HCT116 (cell line): Measurements from ENCODE around the gene STK38L. TPM values are rescaled to one million over a fixed set of nuclear protein-coding genes. Genes with fewer than 3 reads are reported as not detected.

Source experiments
- ATAC-seq: fragments of 200-7000 bp; cut with Tn5 transposase; 2 replicates; pipeline ENCODE4 v1.9.1; 2020; ENCODE audit warnings: mild to moderate bottlenecking, moderate library complexity
- BruUV-seq: library from RNA; stranded (reverse); fragments of 400-500 nt; replicated peaks from 2 replicates; lab custom pipeline; 2021; lab: Mats Ljungman, UMichigan
- CTCF ChIA-PET: fragments of 300-600 bp; sonication (Branson Sonifier 250); formaldehyde crosslinking; loops from one replicate; lab custom pipeline; 2021; ENCODE audit warnings: antibody characterized with exemption; lab: Charles Lee
- POLR2A ChIA-PET: fragments of 300-600, 350-600 bp; sonication (Branson Sonifier 250); formaldehyde crosslinking; loops from one replicate; lab custom pipeline; 2021; ENCODE audit warnings: antibody characterized with exemption; lab: Charles Lee
- RAD21 ChIA-PET, 2 experiments: fragments of 300-600 bp; sonication (Branson Sonifier 250); formaldehyde crosslinking; loops; one replicate each; lab custom pipeline; 2023; ENCODE audit warnings: low total read pairs in 2 of 2; ENCODE audit not compliant: uncharacterized antibody in 2 of 2, unreplicated experiment in 2 of 2, low non-redundant PET in 1 of 2; lab: Charles Lee
- DNase-seq: peaks from one replicate; pipeline ENCODE4 v3.0.0-alpha.2; 2010; ENCODE audit warnings: low read depth, low spot score
- H2AFZ ChIP-seq: fragments of 200-600 bp; shearing (Covaris generic), sonication (generic); 2 replicates; pipeline ENCODE4 v1.6.1; 2017; ENCODE audit warnings: low read depth, mixed run types, mixed read lengths, antibody characterized with exemption, low read length; ENCODE audit not compliant: poor library complexity, severe bottlenecking
- H3K27ac ChIP-seq: 2 replicates; pipeline ENCODE4 v1.5.1; 2012; ENCODE audit warnings: low read depth, low read length
- H3K27me3 ChIP-seq: fragments of 200-600 bp; sonication (generic); 2 replicates; pipeline ENCODE4 v1.6.1; 2016; ENCODE audit warnings: mixed run types, low read length, mixed read lengths; ENCODE audit not compliant: insufficient read depth
- H3K36me3 ChIP-seq, 2 experiments: fragments of 200-500 bp in 1 of 2; fragments of 200-600 bp in 1 of 2; sonication (Bioruptor generic) in 1 of 2; sonication (generic) in 1 of 2; 2 replicates each; pipeline versions ENCODE4 v1.5.1 to v1.6.1; 2014 to 2016; ENCODE audit warnings: low read length in 2 of 2, inconsistent platforms in 1 of 2, mixed read lengths in 1 of 2, mixed run types in 1 of 2; ENCODE audit not compliant: insufficient read depth in 2 of 2, control insufficient read depth in 1 of 2
- H3K4me1 ChIP-seq, 2 experiments: fragments of 200-600 bp in 1 of 2; sonication (generic) in 1 of 2; 2 replicates each; pipeline versions ENCODE4 v1.5.1 to v1.6.1; 2012 to 2017; ENCODE audit warnings: low read length in 2 of 2, inconsistent platforms in 1 of 2, mild to moderate bottlenecking in 1 of 2, mixed read lengths in 1 of 2, mixed run types in 1 of 2, moderate library complexity in 1 of 2; ENCODE audit not compliant: insufficient read depth in 2 of 2, control insufficient read depth in 1 of 2
- H3K4me2 ChIP-seq: fragments of 200-600 bp; sonication (generic); 2 replicates; pipeline ENCODE4 v1.6.1; 2017; ENCODE audit warnings: mixed run types, low read length, mixed read lengths
- H3K4me3 ChIP-seq, 2 experiments: fragments of 200-600 bp in 1 of 2; sonication (generic) in 1 of 2; replicated peaks in 1 of 2; 2 replicates each; pipeline ENCODE4 v1.5.1; 2011 to 2016; ENCODE audit warnings: low read length in 2 of 2, control low read depth in 1 of 2, low read depth in 1 of 2, mild to moderate bottlenecking in 1 of 2, mixed read lengths in 1 of 2, mixed run types in 1 of 2
- H3K79me2 ChIP-seq: fragments of 200-600 bp; sonication (generic); 2 replicates; pipeline ENCODE4 v1.6.1; 2017; ENCODE audit warnings: mild to moderate bottlenecking, mixed run types, low read length, moderate library complexity, mixed read lengths; ENCODE audit not compliant: insufficient read depth
- H3K9ac ChIP-seq: fragments of 200-600 bp; sonication (generic); 2 replicates; pipeline ENCODE4 v1.6.1; 2016; ENCODE audit warnings: low read length, mixed read lengths
- H3K9me2 ChIP-seq: fragments of 200-600 bp; sonication (generic), shearing (Covaris generic); 2 replicates; pipeline ENCODE4 v1.6.1; 2017; ENCODE audit warnings: mixed run types, mild to moderate bottlenecking, moderate library complexity; ENCODE audit not compliant: insufficient read depth
- H3K9me3 ChIP-seq, 2 experiments: fragments of 200-500 bp in 1 of 2; fragments of 200-600 bp in 1 of 2; sonication (Bioruptor generic) in 1 of 2; sonication (generic) in 1 of 2; 2 replicates each; pipeline ENCODE4 v1.6.1; 2014 to 2017; ENCODE audit warnings: low read length in 2 of 2, mixed read lengths in 2 of 2, inconsistent platforms in 1 of 2, low read depth in 1 of 2, mild to moderate bottlenecking in 1 of 2, mixed run types in 1 of 2, moderate library complexity in 1 of 2; ENCODE audit not compliant: control insufficient read depth in 1 of 2, insufficient read depth in 1 of 2
- H4K20me1 ChIP-seq: fragments of 200-600 bp; sonication (generic), shearing (Covaris generic); 2 replicates; pipeline ENCODE4 v1.6.1; 2017; ENCODE audit warnings: mixed run types, mild to moderate bottlenecking, moderate library complexity; ENCODE audit not compliant: insufficient read depth
- ATF3 ChIP-seq: IDR thresholded peaks from 2 replicates; pipeline ENCODE4 v1.6.1; 2012
- CBX3 ChIP-seq: IDR thresholded peaks from 2 replicates; pipeline ENCODE4 v1.6.1; 2012; ENCODE audit warnings: low read depth
- CEBPB ChIP-seq: IDR thresholded peaks from 2 replicates; pipeline ENCODE4 v1.6.1; 2012; ENCODE audit warnings: low read depth
- CTCF ChIP-seq, 3 experiments: fragments of 200-600 bp in 1 of 3; sonication (generic) in 1 of 3; IDR thresholded peaks in 2 of 3; conservative IDR thresholded peaks in 1 of 3; 2 replicates each; pipeline ENCODE4 v1.5.1; 2012 to 2017; ENCODE audit warnings: low read depth in 2 of 3, low read length in 2 of 3, antibody characterized with exemption in 1 of 3, borderline replicate concordance in 1 of 3, control low read depth in 1 of 3, mild to moderate bottlenecking in 1 of 3, mixed read lengths in 1 of 3, mixed run types in 1 of 3, moderate library complexity in 1 of 3; ENCODE audit not compliant: insufficient read depth in 1 of 3
- ELF1 ChIP-seq: IDR thresholded peaks from 2 replicates; pipeline ENCODE4 v1.6.1; 2012; ENCODE audit warnings: low read depth, borderline replicate concordance
- EZH2 ChIP-seq: fragments of 200-600 bp; sonication (generic); IDR thresholded peaks from 2 replicates; pipeline ENCODE4 v1.6.1; 2017; ENCODE audit warnings: antibody characterized with exemption, mixed run types
- FOSL1 ChIP-seq: IDR thresholded peaks from 2 replicates; pipeline ENCODE4 v1.6.1; 2012; ENCODE audit warnings: low read depth
- POLR2AphosphoS5 ChIP-seq: IDR thresholded peaks from 2 replicates; pipeline ENCODE4 v1.6.1; 2011; ENCODE audit warnings: mild to moderate bottlenecking, low read depth, low read length, moderate library complexity
- SRF ChIP-seq: IDR thresholded peaks from 2 replicates; pipeline ENCODE4 v1.6.1; 2012; ENCODE audit warnings: low read depth
- ZFX ChIP-seq: fragments of 450-650 bp; IDR thresholded peaks from 2 replicates; pipeline ENCODE4 v1.6.1; 2017
- ZNF274 ChIP-seq: fragments of 200-500 bp; sonication (Bioruptor generic); IDR thresholded peaks from 2 replicates; pipeline ENCODE4 v1.6.1; 2014; ENCODE audit warnings: mild to moderate bottlenecking, low read depth, low read length, inconsistent platforms
- intact Hi-C: fragments of 100-400 bp; cut with micrococcal nuclease; formaldehyde crosslinking; loops from 2 replicates; pipeline ENCODE4 v1.10.0; 2022
- total RNA-seq: library from RNA; stranded (reverse); gene quantifications from one replicate; pipeline ENCODE4 v1.2.1, GENCODE V29; 2021; ENCODE audit not compliant: unreplicated experiment
- TF ChIP-seq, protein P1 (sequence below): IDR thresholded peaks from 2 replicates; pipeline ENCODE4 v1.6.1; 2012; ENCODE audit warnings: low read depth
- TF ChIP-seq, protein P2 (sequence below): IDR thresholded peaks from 2 replicates; pipeline ENCODE4 v1.6.1; 2012

Gene STK38L
- total RNA-seq, 1 experiment from 2014 or later = 23.9 TPM

GRCh38 chr12:27206801-27207502, 37.1 kb upstream of the STK38L start:
- H3K9ac ChIP-seq = no peak overlapping the region
- no peak overlapping the region for H3K27ac ChIP-seq
- no peak for ATAC-seq
- no peaks in the 10 kb centered on the region for H3K27me3 ChIP-seq
- POLR2A ChIA-PET = no interaction called here
- no peaks in the 10 kb centered on the region for H3K79me2 ChIP-seq
- no peaks in the 10 kb centered on the region for H4K20me1 ChIP-seq
- H3K9me3 ChIP-seq = no peaks in the 10 kb centered on the region
- H3K4me2 ChIP-seq = no peak overlapping the region
- RAD21 ChIA-PET = no interaction called here
- TF ChIP-seq CEBPB = no peak
- TF ChIP-seq POLR2AphosphoS5 = no peak
- no peak for TF ChIP-seq EZH2
- intact Hi-C loops = no loop called here
- no peaks in the 10 kb centered on the region for H3K4me1 ChIP-seq
- no peak overlapping the region for H3K4me3 ChIP-seq
- no TSS peak for BruUV-seq
- no peaks in the 10 kb centered on the region for H3K9me2 ChIP-seq
- H2AFZ ChIP-seq = no peak overlapping the region
- CTCF ChIA-PET = no interaction called here
- no peak for DNase-seq
- H3K36me3 ChIP-seq = no peaks in the 10 kb centered on the region

- Histone ChIP-seq H3K27ac (no peak overlapping the region), H3K9ac (no peak overlapping the region), H3K79me2 (no peaks in the 10 kb centered on the region), H3K27me3 (no peaks in the 10 kb centered on the region), H3K9me3 (no peaks in the 10 kb centered on the region), H3K36me3 (no peaks in the 10 kb centered on the region), H3K4me3 (no peak overlapping the region), H3K4me2 (no peak overlapping the region), H2AFZ (no peak overlapping the region), H3K4me1 (no peaks in the 10 kb centered on the region), H4K20me1 (no peaks in the 10 kb centered on the region), H3K9me2 (no peaks in the 10 kb centered on the region)
- BruUV-seq = no TSS peak
- intact Hi-C loops = no loop called here
- DNase-seq (no peak), ATAC-seq (no peak)
- CTCF ChIA-PET = no interaction called here
- POLR2A ChIA-PET = no interaction called here
- RAD21 ChIA-PET = no interaction called here
- TF ChIP-seq CBX3 (no peak), SRF (no peak), CTCF (IDR thresholded peaks at IDR 0.05 in 2 of 3, conservative IDR thresholded peaks at IDR 0.05 in 1 of 3; ENCODE audit: borderline replicate concordance in 1 of 3, insufficient read depth in 1 of 3, low read depth in 2 of 3, low read length in 2 of 3) (no peak), ATF3 (no peak), EZH2 (no peak), ELF1 (no peak), POLR2AphosphoS5 (no peak), ZFX (no peak), FOSL1 (no peak), CEBPB (no peak), ZNF274 (no peak)
- TF ChIP-seq, protein P1, sequence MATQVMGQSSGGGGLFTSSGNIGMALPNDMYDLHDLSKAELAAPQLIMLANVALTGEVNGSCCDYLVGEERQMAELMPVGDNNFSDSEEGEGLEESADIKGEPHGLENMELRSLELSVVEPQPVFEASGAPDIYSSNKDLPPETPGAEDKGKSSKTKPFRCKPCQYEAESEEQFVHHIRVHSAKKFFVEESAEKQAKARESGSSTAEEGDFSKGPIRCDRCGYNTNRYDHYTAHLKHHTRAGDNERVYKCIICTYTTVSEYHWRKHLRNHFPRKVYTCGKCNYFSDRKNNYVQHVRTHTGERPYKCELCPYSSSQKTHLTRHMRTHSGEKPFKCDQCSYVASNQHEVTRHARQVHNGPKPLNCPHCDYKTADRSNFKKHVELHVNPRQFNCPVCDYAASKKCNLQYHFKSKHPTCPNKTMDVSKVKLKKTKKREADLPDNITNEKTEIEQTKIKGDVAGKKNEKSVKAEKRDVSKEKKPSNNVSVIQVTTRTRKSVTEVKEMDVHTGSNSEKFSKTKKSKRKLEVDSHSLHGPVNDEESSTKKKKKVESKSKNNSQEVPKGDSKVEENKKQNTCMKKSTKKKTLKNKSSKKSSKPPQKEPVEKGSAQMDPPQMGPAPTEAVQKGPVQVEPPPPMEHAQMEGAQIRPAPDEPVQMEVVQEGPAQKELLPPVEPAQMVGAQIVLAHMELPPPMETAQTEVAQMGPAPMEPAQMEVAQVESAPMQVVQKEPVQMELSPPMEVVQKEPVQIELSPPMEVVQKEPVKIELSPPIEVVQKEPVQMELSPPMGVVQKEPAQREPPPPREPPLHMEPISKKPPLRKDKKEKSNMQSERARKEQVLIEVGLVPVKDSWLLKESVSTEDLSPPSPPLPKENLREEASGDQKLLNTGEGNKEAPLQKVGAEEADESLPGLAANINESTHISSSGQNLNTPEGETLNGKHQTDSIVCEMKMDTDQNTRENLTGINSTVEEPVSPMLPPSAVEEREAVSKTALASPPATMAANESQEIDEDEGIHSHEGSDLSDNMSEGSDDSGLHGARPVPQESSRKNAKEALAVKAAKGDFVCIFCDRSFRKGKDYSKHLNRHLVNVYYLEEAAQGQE = no peak
- TF ChIP-seq, protein P2, sequence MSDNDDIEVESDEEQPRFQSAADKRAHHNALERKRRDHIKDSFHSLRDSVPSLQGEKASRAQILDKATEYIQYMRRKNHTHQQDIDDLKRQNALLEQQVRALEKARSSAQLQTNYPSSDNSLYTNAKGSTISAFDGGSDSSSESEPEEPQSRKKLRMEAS = no peak
These were observed 36.3 kb upstream of the STK38L start for GRCh38 chr12:27207615-27208413.
